ENCODE data around the gene WBP1.
"Not testable (repeated sequence)": the region's sequence is repeated elsewhere in the genome, so short reads cannot be mapped to it uniquely, and the experiment has no call there.

Gene WBP1

GRCh38 chr2:74454654-74455511, 3.4 kb upstream of the WBP1 start, which contains the start of gene INO80B:
Gene INO80B (plus strand): TSS chr2:74455087. CDS start chr2:74455117, 30 bp downstream.
- peak; percentile 94 to 95 for DNase-seq (ENCODE audit: low read depth in 2 of 2)

- no peak for DNase-seq (ENCODE audit: low read depth in 2 of 2)
These were observed 1.1 kb upstream of the WBP1 start for GRCh38 chr2:74457129-74457548.

- peak; percentile 66 to 70 for DNase-seq (ENCODE audit: low read depth in 2 of 2)
These were observed 598 bp upstream of the WBP1 start for GRCh38 chr2:74457549-74458131.

- DNase-seq (ENCODE audit: low read depth in 2 of 2), result no peak
These were observed 713 bp downstream of the WBP1 start for GRCh38 chr2:74458938-74459363.

- DNase-seq (ENCODE audit: low read depth in 2 of 2), result not testable (repeated sequence)
These were observed 1.4 kb downstream of the WBP1 start for GRCh38 chr2:74459503-74460118.

GRCh38 chr2:74460187-74460586, 1.9 kb downstream of the WBP1 start:
- DNase-seq (ENCODE audit: low read depth in 2 of 2), result not testable (repeated sequence)

- no peak for DNase-seq (ENCODE audit: low read depth in 2 of 2)
These were observed 3.2 kb downstream of the WBP1 start for GRCh38 chr2:74461187-74462053.

GRCh38 chr2:74462054-74462785, 4.0 kb downstream of the WBP1 start:
- DNase-seq (ENCODE audit: low read depth in 2 of 2), result no peak

GRCh38 chr2:74462786-74463105, 4.5 kb downstream of the WBP1 start:
- DNase-seq (ENCODE audit: low read depth in 2 of 2), result no peak

GRCh38 chr2:74464406-74464805, 6.2 kb downstream of the WBP1 start:
- no peak for DNase-seq (ENCODE audit: low read depth in 2 of 2)

GRCh38 chr2:74470742-74471141, 12.5 kb downstream of the WBP1 start:
- DNase-seq (ENCODE audit: low read depth in 2 of 2), result not testable (repeated sequence)

- DNase-seq (ENCODE audit: low read depth in 2 of 2), result no peak
These were observed 13.3 kb downstream of the WBP1 start for GRCh38 chr2:74471332-74472065.

- DNase-seq (ENCODE audit: low read depth in 2 of 2), result peak; percentile 93 to 94
These were observed 14.1 kb downstream of the WBP1 start, which contains the start of gene MRPL53 for GRCh38 chr2:74472086-74472944. Gene MRPL53 (minus strand): TSS chr2:74472680. CDS start chr2:74472660, 20 bp downstream.

- no peak for DNase-seq (ENCODE audit: low read depth in 2 of 2)
These were observed 14.7 kb downstream of the WBP1 start for GRCh38 chr2:74472945-74473258.

GRCh38 chr2:74474481-74474880, 16.2 kb downstream of the WBP1 start:
- DNase-seq (ENCODE audit: low read depth in 2 of 2), result no peak

- no peak for DNase-seq (ENCODE audit: low read depth in 2 of 2)
These were observed 16.7 kb downstream of the WBP1 start for GRCh38 chr2:74474899-74475298.

- no peak for DNase-seq (ENCODE audit: low read depth in 2 of 2)
These were observed 23.2 kb downstream of the WBP1 start for GRCh38 chr2:74481431-74481830.

- DNase-seq (ENCODE audit: low read depth in 2 of 2), result no peak
These were observed 23.9 kb downstream of the WBP1 start for GRCh38 chr2:74481961-74482800.

Data from stimulated activated CD8-positive, alpha-beta memory T cell treated with anti-CD3 and anti-CD28 coated beads, Interleukin-2, amount 100 ng/mL, for 1 hour (primary cell).